Measurements from ENCODE around the gene SULT4A1.
A peak's percentile ranks its signal among the peaks of the same experiment; 100 is the strongest.
"Not testable (repeated sequence)": the region's sequence is repeated elsewhere in the genome, so short reads cannot be mapped to it uniquely, and the experiment has no call there.

The SULT4A1 gene

GRCh38 chr22:43862074-43862881 lies at the start of gene SULT4A1:
Gene SULT4A1, minus strand, starts transcription at chr22:43862513. Its CDS starts 131 bp downstream, at chr22:43862382.
- no peak for DNase-seq (ENCODE audit: low read depth)

GRCh38 chr22:43911351-43911750 lies 49.0 kb upstream of the SULT4A1 start:
- DNase-seq (ENCODE audit: low read depth), result no peak

- no peak for DNase-seq (ENCODE audit: low read depth)
Observed at GRCh38 chr22:43910178-43910695, 47.9 kb upstream of the SULT4A1 start.

DNA sequence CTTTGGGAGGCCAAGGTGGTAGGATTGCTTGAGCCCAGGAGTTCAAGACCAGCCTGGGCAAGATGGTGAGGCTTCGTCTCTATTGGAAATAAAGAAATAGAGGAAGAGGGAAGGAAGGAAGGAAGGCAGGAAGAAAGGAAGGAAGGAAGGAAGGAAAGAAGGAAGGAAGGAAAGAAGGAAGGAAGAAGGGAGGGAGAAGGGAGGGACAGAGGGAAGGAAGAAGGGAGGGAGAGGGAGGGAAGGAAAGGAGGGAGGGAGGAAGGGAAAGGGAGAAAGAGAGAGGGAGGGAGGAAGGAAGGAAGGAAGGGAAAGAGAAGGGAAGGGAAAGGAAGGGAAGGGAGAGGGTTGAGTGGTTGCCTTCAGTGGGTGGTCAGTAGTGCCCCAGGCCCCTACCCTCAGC lies 47.4 kb upstream of the SULT4A1 start:
- no peak for DNase-seq (ENCODE audit: low read depth)

DNA sequence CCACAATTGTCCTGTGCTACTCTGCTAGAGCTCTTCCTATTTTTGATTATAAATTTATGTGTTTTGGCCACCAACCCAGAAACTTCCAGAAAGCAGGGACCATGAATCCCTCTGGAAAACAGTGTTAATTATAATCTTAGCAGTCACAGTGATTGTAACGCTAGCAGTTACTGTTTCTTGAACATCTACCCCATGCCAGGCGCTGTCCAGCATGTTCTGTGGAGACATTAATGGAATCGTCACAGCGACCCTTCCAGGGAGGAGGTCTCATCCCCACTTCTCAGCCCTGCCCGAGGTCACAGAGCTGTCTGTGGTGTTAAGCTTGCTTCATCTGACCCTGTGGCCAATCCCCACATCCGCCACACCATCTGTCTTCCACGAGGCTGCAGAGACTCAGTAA lies 43.4 kb upstream of the SULT4A1 start:
- DNase-seq (ENCODE audit: low read depth), result no peak

DNA sequence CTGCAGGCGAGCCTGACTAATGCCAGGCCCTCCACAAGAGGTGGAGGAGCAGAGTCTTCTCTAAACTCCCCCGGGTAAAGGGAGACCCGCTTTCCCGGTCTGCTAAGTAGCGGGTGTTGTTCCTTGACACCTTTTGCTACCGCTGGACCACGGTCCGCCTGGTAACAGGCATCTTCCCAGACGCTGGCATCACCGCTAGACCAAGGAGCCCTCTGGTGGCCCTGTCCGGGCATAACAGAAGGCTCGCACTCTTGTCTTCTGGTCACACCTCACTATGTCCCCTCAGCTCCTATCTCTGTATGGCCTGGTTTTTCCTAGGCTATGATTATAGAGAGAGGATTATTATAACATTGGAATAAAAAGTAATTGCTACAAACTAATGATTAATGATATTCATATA lies 42.1 kb upstream of the SULT4A1 start:
- not testable (repeated sequence) for DNase-seq (ENCODE audit: low read depth)

DNA sequence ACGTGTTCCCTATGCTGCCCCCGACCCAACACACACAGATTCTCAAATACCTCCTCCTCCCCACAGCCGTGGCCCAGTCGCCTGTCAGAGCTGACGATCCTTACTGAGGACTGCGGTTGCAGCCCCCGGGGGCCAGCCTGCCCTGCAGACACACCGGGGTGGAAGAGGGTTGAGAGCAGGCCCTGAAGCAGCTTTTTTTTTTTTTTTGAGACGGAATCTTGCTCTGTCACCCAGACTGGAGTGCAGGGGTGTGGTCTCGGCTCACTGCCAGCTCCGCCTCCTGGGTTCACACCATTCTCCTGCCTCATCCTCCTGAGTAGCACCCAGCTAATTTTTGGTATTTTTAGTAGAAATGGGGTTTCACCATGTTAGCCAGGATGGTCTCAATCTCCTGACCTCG lies 40.7 kb upstream of the SULT4A1 start:
- DNase-seq (ENCODE audit: low read depth), result not testable (repeated sequence)

- DNase-seq (ENCODE audit: low read depth), result peak; percentile 69
Observed at GRCh38 chr22:43901976-43902643, 39.8 kb upstream of the SULT4A1 start.

DNA sequence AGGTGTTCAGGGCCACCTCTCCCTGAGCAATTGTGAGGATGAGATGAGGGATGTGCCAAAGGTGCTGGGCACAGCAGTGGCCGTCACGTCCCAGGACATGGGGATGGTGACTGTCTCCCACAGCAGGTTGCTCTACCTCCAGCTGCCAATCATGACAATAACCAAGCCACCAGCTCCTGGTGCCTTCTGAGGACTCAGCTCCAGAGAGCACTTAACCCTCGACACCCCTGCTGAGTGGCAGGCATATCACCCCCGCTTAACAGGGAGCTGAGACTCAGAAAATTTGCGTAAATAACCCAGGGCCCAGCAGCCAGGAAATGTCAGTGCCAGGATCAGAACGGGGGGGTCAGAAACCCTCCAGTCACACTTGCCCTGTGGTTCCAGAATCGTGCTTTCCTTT lies 37.9 kb upstream of the SULT4A1 start:
- no peak for DNase-seq (ENCODE audit: low read depth)

- no peak for DNase-seq (ENCODE audit: low read depth)
Observed at GRCh38 chr22:43897751-43898261, 35.5 kb upstream of the SULT4A1 start.

DNA sequence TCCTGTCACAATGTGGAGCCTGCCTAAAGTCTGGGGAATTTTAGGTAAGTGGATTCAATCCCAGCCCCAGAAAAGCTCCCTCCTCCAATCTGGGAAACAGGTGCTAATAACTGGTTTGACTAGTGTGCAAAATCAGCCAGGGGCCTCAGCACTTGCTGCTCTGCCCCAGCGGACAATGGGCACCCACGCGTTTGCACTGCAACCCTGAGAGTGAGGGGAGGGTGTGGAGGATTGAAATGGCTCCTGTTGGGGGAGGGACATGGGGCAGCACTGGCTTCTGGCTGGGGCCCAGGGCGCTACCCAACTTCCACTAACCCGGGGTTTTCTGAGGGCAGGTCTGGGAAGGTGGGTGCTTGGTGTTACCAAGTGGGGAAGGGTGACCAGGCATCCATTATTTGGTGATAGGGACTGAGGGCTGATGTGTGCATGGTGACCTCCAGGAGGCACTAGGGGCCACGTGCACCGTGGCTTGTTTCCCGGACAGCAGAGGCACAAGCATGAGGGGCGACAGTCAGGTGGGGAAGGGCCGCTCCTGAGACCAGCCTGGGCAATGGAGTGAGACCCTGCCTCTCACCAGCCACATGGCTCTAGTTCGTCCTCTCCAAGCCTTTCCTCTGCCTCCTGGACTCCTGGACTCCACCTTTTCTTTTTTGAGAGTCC lies 33.8 kb upstream of the SULT4A1 start:
- DNase-seq (ENCODE audit: low read depth), result no peak

- no peak for DNase-seq (ENCODE audit: low read depth)
Observed at GRCh38 chr22:43894122-43894521, 31.8 kb upstream of the SULT4A1 start.

DNA sequence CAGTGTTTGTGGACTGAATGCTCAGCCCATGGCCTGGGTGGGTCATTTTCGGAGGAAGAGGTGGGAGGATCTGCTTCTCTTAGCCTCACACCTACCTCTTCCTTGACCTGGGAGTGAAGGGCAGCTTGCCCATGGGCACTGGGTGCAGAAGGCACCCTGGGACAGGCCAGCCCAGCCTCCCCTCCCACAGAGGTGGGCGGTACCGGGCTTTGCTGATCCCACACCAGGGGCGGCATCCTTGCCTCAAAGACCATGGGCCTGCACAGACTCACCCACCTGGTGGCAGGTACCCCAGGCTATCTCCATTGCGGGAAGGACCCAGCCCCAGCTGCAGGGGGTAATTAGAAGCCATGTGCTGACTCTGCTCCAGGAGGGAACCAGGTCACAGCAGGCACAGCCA lies 31.0 kb upstream of the SULT4A1 start:
- no peak for DNase-seq (ENCODE audit: low read depth)

- no peak for DNase-seq (ENCODE audit: low read depth)
Observed at GRCh38 chr22:43892183-43892894, 30.0 kb upstream of the SULT4A1 start.

- no peak for DNase-seq (ENCODE audit: low read depth)
Observed at GRCh38 chr22:43891360-43892182, 29.3 kb upstream of the SULT4A1 start, which contains the start of gene PNPLA5. Gene PNPLA5, minus strand, starts transcription at chr22:43892013. Its CDS starts 133 bp downstream, at chr22:43891880.

DNA sequence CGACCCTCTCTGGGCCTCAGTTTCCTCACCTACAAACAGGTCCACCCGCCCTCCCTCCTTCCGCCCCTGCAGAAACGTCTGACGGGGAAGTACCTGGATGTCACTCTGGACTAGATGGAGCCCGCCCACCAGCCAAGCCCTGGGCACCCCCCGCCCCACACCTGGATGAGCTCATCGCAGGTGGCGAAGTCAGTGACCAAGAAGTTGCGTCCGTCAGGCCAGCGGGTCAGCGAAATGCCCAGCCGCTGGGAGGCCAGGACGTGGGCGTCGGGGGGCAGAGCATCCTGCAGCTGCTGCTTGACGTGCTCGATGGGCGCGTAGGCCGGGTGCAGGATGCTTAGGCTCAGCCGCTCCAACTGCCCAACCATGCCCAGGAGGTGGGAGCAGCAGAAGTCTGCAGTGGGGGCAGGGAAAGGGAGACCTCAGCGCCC lies 28.6 kb upstream of the SULT4A1 start:
- DNase-seq (ENCODE audit: low read depth), result no peak

DNA sequence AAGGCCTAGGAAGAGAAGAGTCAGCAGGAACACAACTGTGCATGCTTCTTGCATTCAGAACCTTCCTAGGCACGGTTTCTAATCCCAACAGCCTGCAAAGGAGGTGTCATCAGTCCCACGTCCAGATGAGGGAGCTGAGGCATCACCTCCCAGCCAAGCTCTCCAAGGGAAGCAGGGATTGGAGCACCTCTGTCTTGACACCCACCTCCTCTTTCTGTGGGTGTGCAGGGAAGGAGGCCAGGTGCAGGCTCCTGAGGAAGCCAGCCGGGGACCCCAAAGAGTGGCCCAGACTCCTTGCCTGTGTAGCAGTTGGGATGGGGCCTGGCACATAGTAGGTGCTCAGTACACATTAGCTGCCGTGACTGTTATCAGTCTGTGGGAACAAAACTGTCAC lies 27.5 kb upstream of the SULT4A1 start:
- no peak for DNase-seq (ENCODE audit: low read depth)

GRCh38 chr22:43889201-43889859 lies 27.0 kb upstream of the SULT4A1 start:
- DNase-seq (ENCODE audit: low read depth), result no peak

GRCh38 chr22:43888740-43889139 lies 26.4 kb upstream of the SULT4A1 start:
- no peak for DNase-seq (ENCODE audit: low read depth)

DNA sequence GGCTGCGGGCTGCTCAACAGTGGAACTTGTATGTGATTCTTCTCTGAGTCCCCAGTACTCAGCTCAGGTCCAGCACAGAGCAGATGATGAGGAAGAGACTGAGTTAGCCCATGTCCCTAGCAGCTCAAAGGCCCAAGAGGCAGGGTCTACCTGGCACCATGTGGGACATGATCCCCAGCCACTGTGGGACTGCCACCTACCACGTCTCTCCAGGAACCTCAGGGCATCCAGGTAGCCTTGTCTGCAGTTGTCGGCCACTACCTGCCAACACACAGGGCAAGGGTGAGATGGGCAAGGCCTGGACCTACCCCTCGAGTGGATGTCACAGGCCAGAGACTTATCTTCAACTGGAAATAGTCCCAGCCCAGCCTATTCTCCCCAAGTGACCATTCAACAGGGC lies 25.1 kb upstream of the SULT4A1 start:
- no peak for DNase-seq (ENCODE audit: low read depth)
